Measurements from ENCODE around the gene AOPEP. TPM values are rescaled to one million over a fixed set of nuclear protein-coding genes. Genes with fewer than 3 reads are reported as not detected.

The AOPEP gene
- total and polyA plus RNA-seq, 2 of the 13 experiments (the other 11 are each of a cell fraction or from before 2014, with no cell fraction given), result 22.2 to 41.6 TPM

GRCh38 chr9:95062596-95063065 lies 336.1 kb downstream of the AOPEP start (continued):
- TF ChIP-seq FOXP4 (CRISPR knock-in tag; IDR thresholded peaks at IDR 0.05) (no peak), ZNF101 (CRISPR knock-in tag; IDR thresholded peaks at IDR 0.05; ENCODE audit: borderline replicate concordance, low read depth) (no peak), PAX8 (CRISPR knock-in tag; IDR thresholded peaks at IDR 0.05; ENCODE audit: borderline replicate concordance) (no peak), ZNF589 (CRISPR knock-in tag; conservative IDR thresholded peaks at IDR 0.05) (no peak), TOE1 (CRISPR knock-in tag; IDR thresholded peaks at IDR 0.05) (no peak), SUZ12 (IDR thresholded peaks at IDR 0.05; ENCODE audit: low read depth, low read length) (no peak), IKZF4 (CRISPR knock-in tag; IDR thresholded peaks at IDR 0.05; ENCODE audit: borderline replicate concordance, low read depth, not compliant biosample characterization) (no peak), ZNF17 (CRISPR knock-in tag; IDR thresholded peaks at IDR 0.05) (no peak), ZBTB21 (CRISPR knock-in tag; IDR thresholded peaks at IDR 0.05) (no peak), USF2 (IDR thresholded peaks at IDR 0.05; ENCODE audit: low read depth, low read length) (no peak), USF2 (CRISPR knock-in tag; IDR thresholded peaks at IDR 0.05; ENCODE audit: borderline replicate concordance) (no peak)
